ENCODE measurements around the gene CPZ. TPM values are rescaled to one million over a fixed set of nuclear protein-coding genes. Genes with fewer than 3 reads are reported as not detected.

CPZ gene
- total RNA-seq, 1 donor from 2014 or later: 0.27 TPM

GRCh38 chr4:8558080-8558960 is 34.2 kb upstream of the CPZ start:
- Histone ChIP-seq H3K27me3 (ENCODE audit: low read depth) (peaks cover 77% of the 10 kb centered on the region), H3K27ac (replicated peaks) (no peak overlapping the region), H3K9me3 (replicated peaks) (no peaks in the 10 kb centered on the region), H3K4me1 (no peaks in the 10 kb centered on the region), H3K36me3 (no peaks in the 10 kb centered on the region), H3K4me3 (no peak overlapping the region)
- no peak for TF ChIP-seq CTCF (IDR thresholded peaks at IDR 0.05; ENCODE audit: borderline replicate concordance)
- DNase-seq: no peak
- intact Hi-C loops (cut with micrococcal nuclease): no loop called here

- no peak overlapping the region for H3K27ac ChIP-seq (replicated peaks)
Observed at GRCh38 chr4:8559011-8559410, 33.6 kb upstream of the CPZ start.

GRCh38 chr4:8559524-8560264 is 32.9 kb upstream of the CPZ start:
- Histone ChIP-seq H3K27ac (replicated peaks) (no peak overlapping the region), H3K4me3 (no peak overlapping the region), H3K4me1 (no peaks in the 10 kb centered on the region), H3K36me3 (no peaks in the 10 kb centered on the region), H3K9me3 (replicated peaks) (no peaks in the 10 kb centered on the region), H3K27me3 (ENCODE audit: low read depth) (peaks cover 63% of the 10 kb centered on the region)
- no peak for DNase-seq
- intact Hi-C loops (cut with micrococcal nuclease): no loop called here
- TF ChIP-seq CTCF (IDR thresholded peaks at IDR 0.05; ENCODE audit: borderline replicate concordance): no peak

More at GRCh38 chr4:8559011-8559410, 33.6 kb upstream of the CPZ start:
- H3K36me3 ChIP-seq: no peaks in the 10 kb centered on the region
- DNase-seq: no peak
- H3K4me3 ChIP-seq: no peak overlapping the region
- no peaks in the 10 kb centered on the region for H3K4me1 ChIP-seq
- no peak for TF ChIP-seq CTCF (IDR thresholded peaks at IDR 0.05; ENCODE audit: borderline replicate concordance)
- H3K27me3 ChIP-seq (ENCODE audit: low read depth): peaks cover 70% of the 10 kb centered on the region
- intact Hi-C loops (cut with micrococcal nuclease): no loop called here
- H3K9me3 ChIP-seq (replicated peaks): no peaks in the 10 kb centered on the region

GRCh38 chr4:8560265-8561047 is 32.1 kb upstream of the CPZ start:
- Histone ChIP-seq H3K36me3 (no peaks in the 10 kb centered on the region), H3K9me3 (replicated peaks) (no peaks in the 10 kb centered on the region), H3K27ac (replicated peaks) (no peak overlapping the region), H3K4me1 (no peaks in the 10 kb centered on the region), H3K27me3 (ENCODE audit: low read depth) (peaks cover 60% of the 10 kb centered on the region), H3K4me3 (no peak overlapping the region)
- no peak for DNase-seq
- TF ChIP-seq CTCF (IDR thresholded peaks at IDR 0.05; ENCODE audit: borderline replicate concordance): no peak
- intact Hi-C loops (cut with micrococcal nuclease): no loop called here

GRCh38 chr4:8564595-8564994 is 28.0 kb upstream of the CPZ start:
- peaks cover 46% of the 10 kb centered on the region for H3K27me3 ChIP-seq (ENCODE audit: low read depth)
- intact Hi-C loops (cut with micrococcal nuclease): no loop called here
- no peaks in the 10 kb centered on the region for H3K4me1 ChIP-seq
- H3K4me3 ChIP-seq: no peak overlapping the region
- no peak for DNase-seq
- H3K9me3 ChIP-seq (replicated peaks): no peaks in the 10 kb centered on the region
- no peaks in the 10 kb centered on the region for H3K36me3 ChIP-seq
- H3K27ac ChIP-seq (replicated peaks): no peak overlapping the region
- TF ChIP-seq CTCF (IDR thresholded peaks at IDR 0.05; ENCODE audit: borderline replicate concordance): no peak

All from left ventricle myocardium inferior (tissue), 1 donor.